GM19351 (cell line): ENCODE results near the gene AFAP1L2.
A peak's percentile ranks its signal among the peaks of the same experiment; 100 is the strongest.

Experiments used
- ATAC-seq: cut with Tn5 transposase; IDR thresholded peaks from one replicate; pipeline ENCODE4 v1.9.1; 2021; ENCODE audit warnings: mild to moderate bottlenecking, moderate library complexity; ENCODE audit not compliant: unreplicated experiment

The AFAP1L2 gene

GRCh38 chr10:114392112-114392835 lies 12.0 kb downstream of the AFAP1L2 start:
- no peak for ATAC-seq

GRCh38 chr10:114391599-114391998 lies 12.7 kb downstream of the AFAP1L2 start:
- no peak for ATAC-seq

- ATAC-seq, result no peak
Measured at GRCh38 chr10:114389426-114389825, 14.9 kb downstream of the AFAP1L2 start.

- ATAC-seq, result peak; percentile 79
Measured at GRCh38 chr10:114388275-114388674, 16.0 kb downstream of the AFAP1L2 start.

- no peak for ATAC-seq
Measured at GRCh38 chr10:114387784-114388183, 16.5 kb downstream of the AFAP1L2 start.

GRCh38 chr10:114386452-114386851 lies 17.9 kb downstream of the AFAP1L2 start:
- ATAC-seq, result no peak

GRCh38 chr10:114385557-114385956 lies 18.7 kb downstream of the AFAP1L2 start:
- no peak for ATAC-seq

GRCh38 chr10:114384601-114385000 lies 19.7 kb downstream of the AFAP1L2 start:
- ATAC-seq, result no peak

GRCh38 chr10:114384181-114384580 lies 20.1 kb downstream of the AFAP1L2 start:
- ATAC-seq, result no peak

GRCh38 chr10:114380797-114381196 lies 23.5 kb downstream of the AFAP1L2 start:
- ATAC-seq, result no peak

GRCh38 chr10:114380060-114380459 lies 24.2 kb downstream of the AFAP1L2 start:
- ATAC-seq, result no peak

GRCh38 chr10:114379631-114380041 lies 24.7 kb downstream of the AFAP1L2 start:
- no peak for ATAC-seq

GRCh38 chr10:114376523-114376922 lies 27.8 kb downstream of the AFAP1L2 start:
- no peak for ATAC-seq

- no peak for ATAC-seq
Measured at GRCh38 chr10:114375047-114375446, 29.3 kb downstream of the AFAP1L2 start.

- no peak for ATAC-seq
Measured at GRCh38 chr10:114374053-114374791, 30.1 kb downstream of the AFAP1L2 start.

GRCh38 chr10:114373631-114374030 lies 30.7 kb downstream of the AFAP1L2 start:
- ATAC-seq, result no peak

GRCh38 chr10:114372995-114373394 lies 31.3 kb downstream of the AFAP1L2 start:
- ATAC-seq, result no peak

- ATAC-seq, result no peak
Measured at GRCh38 chr10:114372179-114372578, 32.1 kb downstream of the AFAP1L2 start.

GRCh38 chr10:114370966-114371365 lies 33.3 kb downstream of the AFAP1L2 start:
- ATAC-seq, result no peak

- ATAC-seq, result no peak
Measured at GRCh38 chr10:114370199-114370598, 34.1 kb downstream of the AFAP1L2 start.

- ATAC-seq, result no peak
Measured at GRCh38 chr10:114368057-114368391, 36.3 kb downstream of the AFAP1L2 start.

GRCh38 chr10:114367351-114368056 lies 36.8 kb downstream of the AFAP1L2 start:
- ATAC-seq, result peak; percentile 62
